Kidney (tissue), 14 donors: ENCODE results near the gene PAK1. TPM values are rescaled to one million over a fixed set of nuclear protein-coding genes. Genes with fewer than 3 reads are reported as not detected.

Experiments used
- DNase-seq, 5 donors: peaks; one replicate each; pipeline ENCODE4 v3.0.0-alpha.2; 2013 to 2020
- FAIRE-seq: peaks from 2 replicates; lab custom pipeline; 2012; peaks lifted over from hg19 to GRCh38; lab: Jason Lieb, UNC
- H3K27ac ChIP-seq, 2 donors: one replicate each; pipeline ENCODE4 v1.7.0; 2013; ENCODE audit warnings: low read depth in 2 of 2, low read length in 2 of 2, inconsistent platforms in 1 of 2
- H3K27me3 ChIP-seq: one replicate; pipeline ENCODE4 v1.7.1; 2013; ENCODE audit warnings: low read length, inconsistent platforms; ENCODE audit not compliant: control insufficient read depth, insufficient read depth
- H3K36me3 ChIP-seq, 3 donors: one replicate each; pipeline versions ENCODE4 v1.7.0 to v1.7.1; 2013; ENCODE audit warnings: low read length in 3 of 3, control low read depth in 1 of 3, inconsistent platforms in 1 of 3; ENCODE audit not compliant: insufficient read depth in 3 of 3, control insufficient read depth in 2 of 3
- H3K4me1 ChIP-seq, 3 donors: one replicate each; pipeline versions ENCODE4 v1.7.0 to v1.7.1; 2013; ENCODE audit warnings: low read length in 3 of 3, inconsistent platforms in 1 of 3, low read depth in 1 of 3; ENCODE audit not compliant: control insufficient read depth in 2 of 3, insufficient read depth in 2 of 3
- H3K4me3 ChIP-seq, 3 donors: one replicate each; pipeline versions ENCODE4 v1.7.0 to v1.8.1; 2013; ENCODE audit warnings: low read length in 3 of 3, control low read depth in 1 of 3, inconsistent platforms in 1 of 3
- H3K9ac ChIP-seq, 3 donors: one replicate each; pipeline versions ENCODE4 v1.7.0 to v1.7.1; 2013; ENCODE audit warnings: low read length in 3 of 3, control low read depth in 1 of 3, inconsistent platforms in 1 of 3
- H3K9me3 ChIP-seq, 3 donors: one replicate each; pipeline versions ENCODE4 v1.7.0 to v1.7.1; 2013; ENCODE audit warnings: low read length in 3 of 3, control low read depth in 1 of 3, inconsistent platforms in 1 of 3; ENCODE audit not compliant: control insufficient read depth in 2 of 3, insufficient read depth in 1 of 3
- intact Hi-C: fragments of 100-400 bp; cut with DNase I; formaldehyde crosslinking; loops from one replicate; pipeline ENCODE4 v1.11.1; 2022
- polyA plus RNA-seq: library from polyadenylated mRNA; stranded (reverse); fragments of 350-450 nt; fragmentation: Illumina TruSeq; extraction: RNeasy Lipid Tissue Mini Kit (QIAGEN cat#74804); gene quantifications from one replicate; pipeline ENCODE4 v1.2.3, GENCODE V29; 2014; ENCODE audit warnings: low read depth, low replicate concordance; ENCODE audit not compliant: insufficient read depth
- total RNA-seq: library from RNA; stranded (reverse); fragmentation: NEBNext Ultra II Directional; extraction: Animal tissue kit (Norgen Biotek cat#: 25700); gene quantifications from one replicate; pipeline ENCODE4 v1.2.1, GENCODE V29; 2021
- TF ChIP-seq, protein P1 (sequence below): IDR thresholded peaks from 3 replicates; pipeline ENCODE4 v1.5.1; 2012; ENCODE audit warnings: mild to moderate bottlenecking, moderate library complexity, borderline replicate concordance; ENCODE audit not compliant: insufficient read depth; ENCODE audit errors: extremely low read depth
- donor health status: control.
- donor health status: control.
- donor health status: control.
- donor health status: control.
- donor health status: control.
- donor health status: DM: yes; HTN: yes; CAD: no.
- donor health status: Normal renal cell carcinoma (clear cell type).

The PAK1 gene
- total and polyA plus RNA-seq, 2 donors from 2014 or later, result 22.2 to 29.1 TPM

DNA sequence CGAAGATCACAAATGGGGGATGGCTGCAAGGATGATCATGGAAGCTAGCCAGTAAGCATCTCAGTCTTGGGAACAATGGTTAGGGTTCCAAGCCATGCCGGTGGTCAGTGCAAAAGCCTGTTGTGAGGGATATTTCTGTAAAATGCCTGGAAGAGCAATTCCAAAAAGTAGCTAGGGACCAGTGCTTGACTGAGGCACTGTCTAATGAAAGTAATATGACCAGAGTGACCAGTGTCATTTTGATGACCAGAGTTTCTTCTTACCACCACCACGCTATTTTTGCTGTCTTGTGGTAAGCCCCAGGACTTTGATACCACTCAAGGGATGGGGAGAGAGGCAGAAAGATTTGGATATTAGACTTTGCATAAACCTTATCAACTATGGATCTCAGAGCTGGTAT lies 190.8 kb downstream of the PAK1 start:
- TF ChIP-seq, protein P1, sequence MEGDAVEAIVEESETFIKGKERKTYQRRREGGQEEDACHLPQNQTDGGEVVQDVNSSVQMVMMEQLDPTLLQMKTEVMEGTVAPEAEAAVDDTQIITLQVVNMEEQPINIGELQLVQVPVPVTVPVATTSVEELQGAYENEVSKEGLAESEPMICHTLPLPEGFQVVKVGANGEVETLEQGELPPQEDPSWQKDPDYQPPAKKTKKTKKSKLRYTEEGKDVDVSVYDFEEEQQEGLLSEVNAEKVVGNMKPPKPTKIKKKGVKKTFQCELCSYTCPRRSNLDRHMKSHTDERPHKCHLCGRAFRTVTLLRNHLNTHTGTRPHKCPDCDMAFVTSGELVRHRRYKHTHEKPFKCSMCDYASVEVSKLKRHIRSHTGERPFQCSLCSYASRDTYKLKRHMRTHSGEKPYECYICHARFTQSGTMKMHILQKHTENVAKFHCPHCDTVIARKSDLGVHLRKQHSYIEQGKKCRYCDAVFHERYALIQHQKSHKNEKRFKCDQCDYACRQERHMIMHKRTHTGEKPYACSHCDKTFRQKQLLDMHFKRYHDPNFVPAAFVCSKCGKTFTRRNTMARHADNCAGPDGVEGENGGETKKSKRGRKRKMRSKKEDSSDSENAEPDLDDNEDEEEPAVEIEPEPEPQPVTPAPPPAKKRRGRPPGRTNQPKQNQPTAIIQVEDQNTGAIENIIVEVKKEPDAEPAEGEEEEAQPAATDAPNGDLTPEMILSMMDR, result no peak
- no peak overlapping the region for H3K4me3 ChIP-seq
- DNase-seq (no peak), FAIRE-seq (no peak)
- H3K9me3 ChIP-seq, result no peaks in the 10 kb centered on the region
- H3K4me1 ChIP-seq, result no peaks in the 10 kb centered on the region
- intact Hi-C loops, result no loop called here
- no peak overlapping the region for H3K9ac ChIP-seq
- no peaks in the 10 kb centered on the region for H3K27me3 ChIP-seq
- H3K27ac ChIP-seq, result no peak overlapping the region
- no peaks in the 10 kb centered on the region for H3K36me3 ChIP-seq

DNA sequence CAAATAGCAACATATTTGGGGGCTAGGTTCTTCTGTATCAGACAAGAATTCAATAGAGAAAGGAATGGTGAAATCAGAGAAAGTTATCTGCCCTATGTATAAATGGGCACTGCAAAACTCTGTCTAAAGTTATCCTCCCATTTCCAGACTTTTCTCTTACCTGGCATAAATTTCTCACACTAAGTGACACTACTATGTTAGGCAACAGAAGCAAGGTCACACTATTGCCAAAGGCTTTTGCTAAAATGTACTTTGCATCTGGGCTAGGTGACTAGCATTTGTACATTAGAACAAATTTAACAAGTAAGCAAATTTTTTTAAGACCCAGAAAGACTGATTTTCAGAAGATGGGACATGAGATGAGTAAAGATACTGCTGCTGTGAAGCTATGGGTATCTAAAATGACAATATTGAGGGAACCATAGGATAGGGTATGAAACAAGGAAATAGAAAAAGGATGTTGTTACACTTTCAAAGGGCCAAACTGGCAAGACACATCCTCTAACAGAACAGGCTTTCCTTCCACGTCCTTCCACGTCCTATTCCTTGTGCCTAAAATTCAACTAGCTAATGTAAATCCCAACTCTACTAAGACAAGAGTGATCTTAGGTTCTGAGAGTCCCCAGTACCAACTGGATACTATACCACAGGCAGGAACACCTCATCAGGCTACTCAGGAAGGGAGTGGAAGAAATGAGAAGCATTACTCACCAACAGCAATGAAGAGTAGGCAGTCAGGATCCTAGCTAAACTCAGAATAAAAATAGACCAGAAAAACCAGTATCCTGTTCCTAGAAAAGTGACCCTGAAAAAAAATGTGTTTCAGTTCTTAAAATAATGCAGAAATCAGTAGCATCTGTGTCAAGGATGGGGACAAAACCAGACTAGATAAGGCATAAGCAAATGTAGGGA lies 195.0 kb downstream of the PAK1 start:
- H3K9ac ChIP-seq, result no peak overlapping the region
- H3K4me3 ChIP-seq, result no peak overlapping the region
- no peaks in the 10 kb centered on the region for H3K36me3 ChIP-seq
- FAIRE-seq (no peak), DNase-seq (no peak)
- TF ChIP-seq, protein P1, result no peak
- no peak overlapping the region for H3K27ac ChIP-seq
- no peaks in the 10 kb centered on the region for H3K9me3 ChIP-seq
- intact Hi-C loops, result no loop called here
- H3K4me1 ChIP-seq, result no peaks in the 10 kb centered on the region
- no peaks in the 10 kb centered on the region for H3K27me3 ChIP-seq

DNA sequence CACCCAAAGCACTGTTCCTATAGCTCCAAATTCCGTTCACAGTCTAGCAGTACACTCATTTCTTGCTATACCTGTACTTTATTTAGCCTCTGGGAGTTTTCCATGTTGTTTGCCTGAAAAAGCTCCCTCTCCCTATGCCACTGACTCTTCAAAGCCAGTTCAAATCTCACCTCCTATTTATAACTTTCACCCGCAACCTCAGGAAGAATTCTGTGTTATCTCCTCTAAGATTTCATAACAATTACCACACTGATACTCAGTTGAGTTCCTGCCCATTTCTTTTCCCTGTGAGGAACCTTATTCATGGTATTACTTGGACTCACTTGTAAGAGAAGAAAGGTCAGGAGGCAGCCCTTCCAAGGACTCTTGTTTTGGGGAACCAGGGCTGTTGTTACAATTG lies 197.6 kb downstream of the PAK1 start:
- TF ChIP-seq, protein P1, result no peak
- DNase-seq, result no peak
- no peak overlapping the region for H3K9ac ChIP-seq
- FAIRE-seq, result no peak
- H3K4me3 ChIP-seq, result no peak overlapping the region
- H3K9me3 ChIP-seq, result no peaks in the 10 kb centered on the region
- no peak overlapping the region for H3K27ac ChIP-seq
- H3K4me1 ChIP-seq, result no peaks in the 10 kb centered on the region
- H3K27me3 ChIP-seq, result no peaks in the 10 kb centered on the region
- intact Hi-C loops, result no loop called here
- H3K36me3 ChIP-seq, result no peaks in the 10 kb centered on the region

Other genes with a start within 250 kb of the PAK1 start
- not detected for gene GDPD4, start 172.4 kb downstream of the PAK1 start, total RNA-seq
- not detected for gene GDPD4, start 172.4 kb downstream of the PAK1 start, polyA plus RNA-seq
- 1.4 TPM for gene AQP11, start 115.9 kb upstream of the PAK1 start, total RNA-seq
- 3.8 TPM for gene AQP11, start 115.9 kb upstream of the PAK1 start, polyA plus RNA-seq
- 79.3 TPM for gene CLNS1A, start 163.7 kb upstream of the PAK1 start, total RNA-seq
- gene CLNS1A, start 163.7 kb upstream of the PAK1 start, polyA plus RNA-seq, result 74.4 TPM